ENCODE measurements around the gene TRAPPC12.
A peak's percentile ranks its signal among the peaks of the same experiment; 100 is the strongest.

The TRAPPC12 gene

GRCh38 chr2:3408781-3409180, 29.3 kb downstream of the TRAPPC12 start:
- no peak for DNase-seq (ENCODE audit: low read depth)

GRCh38 chr2:3409627-3410170, 30.2 kb downstream of the TRAPPC12 start:
- no peak for DNase-seq (ENCODE audit: low read depth)

GRCh38 chr2:3411103-3411502, 31.6 kb downstream of the TRAPPC12 start:
- DNase-seq (ENCODE audit: low read depth), result no peak

- no peak for DNase-seq (ENCODE audit: low read depth)
These were observed 34.2 kb downstream of the TRAPPC12 start for GRCh38 chr2:3413697-3414096.

GRCh38 chr2:3414133-3414860, 34.8 kb downstream of the TRAPPC12 start:
- DNase-seq (ENCODE audit: low read depth), result no peak

GRCh38 chr2:3418766-3419404, 39.4 kb downstream of the TRAPPC12 start:
- DNase-seq (ENCODE audit: low read depth), result no peak

GRCh38 chr2:3420076-3420768, 40.7 kb downstream of the TRAPPC12 start:
- no peak for DNase-seq (ENCODE audit: low read depth)

GRCh38 chr2:3420769-3421397, 41.4 kb downstream of the TRAPPC12 start:
- DNase-seq (ENCODE audit: low read depth), result no peak

GRCh38 chr2:3421580-3421979, 42.1 kb downstream of the TRAPPC12 start:
- no peak for DNase-seq (ENCODE audit: low read depth)

GRCh38 chr2:3422161-3422779, 42.8 kb downstream of the TRAPPC12 start:
- no peak for DNase-seq (ENCODE audit: low read depth)

- peak; percentile 74 for DNase-seq (ENCODE audit: low read depth)
These were observed 44.1 kb downstream of the TRAPPC12 start for GRCh38 chr2:3423492-3424170.

- DNase-seq (ENCODE audit: low read depth), result no peak
These were observed 44.8 kb downstream of the TRAPPC12 start for GRCh38 chr2:3424171-3424795.

- no peak for DNase-seq (ENCODE audit: low read depth)
These were observed 47.1 kb downstream of the TRAPPC12 start for GRCh38 chr2:3426615-3427014.

GRCh38 chr2:3427272-3427671, 47.8 kb downstream of the TRAPPC12 start:
- no peak for DNase-seq (ENCODE audit: low read depth)

- DNase-seq (ENCODE audit: low read depth), result no peak
These were observed 49.1 kb downstream of the TRAPPC12 start for GRCh38 chr2:3428577-3428976.

- DNase-seq (ENCODE audit: low read depth), result no peak
These were observed 49.6 kb downstream of the TRAPPC12 start for GRCh38 chr2:3429066-3429610.

GRCh38 chr2:3430172-3430571, 50.7 kb downstream of the TRAPPC12 start:
- no peak for DNase-seq (ENCODE audit: low read depth)

GRCh38 chr2:3430740-3431490, 51.4 kb downstream of the TRAPPC12 start:
- no peak for DNase-seq (ENCODE audit: low read depth)

GRCh38 chr2:3432067-3432466, 52.6 kb downstream of the TRAPPC12 start:
- no peak for DNase-seq (ENCODE audit: low read depth)
